Measurements from ENCODE around the gene ZDHHC14.
"Not testable (repeated sequence)": the region's sequence is repeated elsewhere in the genome, so short reads cannot be mapped to it uniquely, and the experiment has no call there.

The ZDHHC14 gene

DNA sequence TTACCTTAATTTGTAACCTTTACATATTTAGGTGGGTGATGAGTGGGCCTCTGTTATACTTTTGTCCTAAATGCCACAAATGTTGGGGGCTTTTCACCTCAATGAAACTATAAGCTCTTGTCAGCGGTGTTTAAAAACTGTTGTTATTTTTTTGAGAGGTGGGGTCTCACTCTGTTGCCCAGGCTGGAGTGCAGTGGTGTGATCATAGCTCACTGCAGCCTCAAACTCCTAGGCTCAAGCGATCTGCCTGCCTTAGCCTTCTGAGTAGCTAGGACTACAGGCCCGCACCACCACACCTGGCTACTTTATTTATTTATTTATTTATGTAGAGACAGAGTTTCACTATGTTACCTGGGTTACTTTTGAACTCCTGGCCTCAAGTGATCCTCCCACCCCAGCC is 66.7 kb downstream of the ZDHHC14 start:
- DNase-seq: no peak

DNA sequence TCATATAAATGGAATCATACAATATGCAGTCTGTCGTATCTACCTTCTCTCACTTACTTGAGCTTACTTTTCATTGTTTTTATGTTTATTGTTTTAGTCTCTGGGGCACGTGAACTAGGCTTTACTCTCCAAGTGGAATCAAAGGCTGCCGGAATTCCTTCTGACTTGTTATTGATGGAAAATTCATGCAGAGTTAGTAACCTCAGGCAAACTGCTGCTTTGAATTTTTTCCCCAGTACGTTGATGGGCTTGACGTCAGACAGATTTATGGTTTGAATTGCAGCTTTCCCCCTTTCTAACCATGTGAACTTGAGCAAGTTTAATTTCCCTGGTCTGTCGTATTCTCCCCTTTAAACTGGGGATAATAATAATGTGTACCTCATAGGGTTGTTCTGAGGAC is 68.6 kb downstream of the ZDHHC14 start:
- no peak for DNase-seq

DNA sequence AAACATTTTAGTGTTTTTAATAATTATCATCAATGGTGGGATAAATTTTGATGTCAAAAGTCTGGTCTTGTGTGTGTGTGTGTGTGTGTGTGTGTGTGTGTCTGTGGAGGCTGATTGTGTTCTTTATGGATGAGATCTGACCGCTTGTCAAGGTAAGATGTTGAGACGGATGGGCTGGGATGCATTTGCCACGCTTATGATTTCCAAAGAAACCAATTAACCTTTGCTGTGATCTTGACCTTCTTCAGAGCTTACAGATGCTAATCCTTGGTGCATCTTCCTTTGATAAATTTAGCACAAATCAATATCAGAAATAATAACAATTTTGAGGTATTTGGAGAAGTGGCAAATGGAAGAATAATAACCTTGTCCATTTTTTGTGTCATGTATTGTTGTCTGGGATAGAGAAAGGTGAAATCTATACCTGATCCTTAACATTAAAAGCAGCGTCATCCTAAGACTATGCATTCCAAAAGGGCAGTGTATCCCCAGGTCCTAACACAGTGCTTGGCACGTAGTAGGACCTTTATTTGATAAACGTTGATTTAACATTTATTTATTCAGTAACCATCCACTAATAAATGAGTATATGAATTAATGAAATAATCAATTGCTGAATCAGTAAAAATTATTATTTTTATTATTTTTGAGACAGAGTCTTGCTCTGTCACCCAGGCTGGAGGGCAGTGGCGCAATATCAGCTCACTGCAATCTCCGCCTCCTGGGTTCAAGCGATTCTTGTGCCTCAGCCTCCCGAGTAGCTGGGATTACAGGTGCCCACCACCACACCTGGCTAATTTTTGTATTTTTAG is 70.1 kb downstream of the ZDHHC14 start:
- no peak for DNase-seq

DNA sequence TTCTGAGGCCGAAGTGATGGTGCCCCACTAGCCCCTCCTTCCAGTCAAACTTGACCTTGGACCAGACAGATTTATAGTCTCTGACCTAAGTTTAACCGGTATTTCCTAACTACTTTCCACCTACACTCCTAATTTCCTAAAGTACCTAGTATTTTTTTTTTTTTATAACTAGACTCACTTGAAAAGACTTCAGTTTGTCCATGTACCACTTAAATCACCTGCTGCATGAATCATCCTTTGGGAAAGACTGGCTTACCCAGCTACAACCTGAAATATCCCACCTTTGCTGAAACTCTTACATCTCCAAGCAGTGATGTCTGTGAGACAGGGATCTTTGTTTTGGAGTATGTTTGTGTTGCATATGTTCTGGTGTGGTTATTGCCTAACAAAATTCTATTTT is 71.1 kb downstream of the ZDHHC14 start:
- DNase-seq: no peak

DNA sequence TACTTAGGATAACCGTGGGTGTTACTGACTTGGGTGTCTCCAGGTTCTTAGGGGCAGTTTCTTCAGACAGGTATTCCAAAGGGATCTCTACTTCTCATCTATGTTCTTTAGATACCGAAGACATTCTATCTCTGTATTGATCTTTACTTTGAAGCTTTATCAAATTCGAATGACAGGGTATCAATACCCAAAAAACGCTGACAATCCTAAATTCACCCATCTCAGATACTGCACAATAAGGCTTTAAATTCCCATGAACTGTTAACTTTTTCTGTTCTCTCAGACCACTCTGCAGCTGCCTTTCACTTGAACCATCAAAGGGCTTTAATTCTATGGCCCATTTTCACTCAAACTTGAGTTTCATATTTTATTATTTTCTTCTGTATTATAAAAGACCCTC is 72.1 kb downstream of the ZDHHC14 start:
- no peak for DNase-seq

DNA sequence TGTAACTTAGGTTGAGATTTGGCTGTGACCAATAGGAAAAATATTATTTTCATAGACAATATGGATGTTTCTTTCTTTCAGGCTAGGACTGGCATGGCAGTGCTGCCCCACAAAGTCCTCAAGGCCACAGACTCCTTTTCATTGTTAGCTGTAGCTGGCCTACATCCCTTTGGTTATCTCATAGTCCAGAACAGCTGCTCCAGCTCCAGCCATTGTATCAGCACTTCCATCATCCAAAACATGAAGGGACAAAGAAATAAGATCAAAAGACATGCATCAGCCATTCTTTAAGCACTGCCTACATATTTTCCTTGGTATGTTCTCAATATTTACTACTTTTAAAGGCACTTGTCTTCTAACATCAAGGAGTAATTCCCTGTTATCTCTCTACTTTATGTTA is 73.0 kb downstream of the ZDHHC14 start:
- no peak for DNase-seq

DNA sequence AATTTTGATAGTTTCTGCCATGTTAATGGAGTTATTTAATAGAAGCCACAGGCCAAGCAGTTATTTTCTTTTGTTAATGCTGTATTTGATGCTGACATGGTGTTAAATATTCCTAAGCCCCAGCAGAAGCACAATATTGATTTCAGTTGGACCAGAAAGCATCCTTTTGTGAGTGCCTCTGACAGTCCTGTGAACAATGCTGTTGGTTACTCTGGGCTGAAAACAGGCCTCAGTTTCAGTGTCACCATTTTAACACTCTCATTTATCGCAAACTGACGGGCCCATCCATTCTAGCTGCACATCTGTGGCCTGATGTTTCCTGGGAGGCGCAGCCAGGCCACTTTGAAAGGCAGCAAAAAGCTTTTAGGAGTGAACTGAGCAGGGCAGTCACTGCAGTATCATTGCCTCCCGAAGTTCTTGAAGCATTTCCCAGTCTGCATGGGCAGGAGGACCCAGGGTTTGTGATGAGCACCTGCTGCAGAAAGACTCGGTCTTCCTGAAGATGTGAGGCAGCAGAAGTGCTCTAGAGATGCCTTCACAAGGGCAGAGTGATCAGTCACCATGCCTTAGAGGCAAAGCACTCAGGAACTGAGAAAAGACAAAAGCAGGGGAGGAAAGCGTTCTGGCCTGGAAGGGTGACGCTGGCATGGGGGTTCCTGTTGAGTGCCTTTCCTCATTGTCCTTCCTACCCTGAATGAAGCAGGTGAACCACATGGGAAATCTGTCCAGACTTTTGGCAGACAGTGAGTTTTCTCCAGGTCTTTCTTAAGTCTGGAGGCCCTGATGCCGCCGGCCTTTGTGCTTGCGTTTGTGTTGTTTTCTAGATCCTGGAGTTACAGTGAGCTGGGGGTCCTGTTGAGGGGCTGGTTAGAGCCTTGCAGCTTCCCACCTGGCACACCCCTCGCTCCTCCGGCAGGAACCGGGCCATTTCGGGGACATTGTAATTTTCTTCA is 74.0 kb downstream of the ZDHHC14 start:
- DNase-seq: no peak

DNA sequence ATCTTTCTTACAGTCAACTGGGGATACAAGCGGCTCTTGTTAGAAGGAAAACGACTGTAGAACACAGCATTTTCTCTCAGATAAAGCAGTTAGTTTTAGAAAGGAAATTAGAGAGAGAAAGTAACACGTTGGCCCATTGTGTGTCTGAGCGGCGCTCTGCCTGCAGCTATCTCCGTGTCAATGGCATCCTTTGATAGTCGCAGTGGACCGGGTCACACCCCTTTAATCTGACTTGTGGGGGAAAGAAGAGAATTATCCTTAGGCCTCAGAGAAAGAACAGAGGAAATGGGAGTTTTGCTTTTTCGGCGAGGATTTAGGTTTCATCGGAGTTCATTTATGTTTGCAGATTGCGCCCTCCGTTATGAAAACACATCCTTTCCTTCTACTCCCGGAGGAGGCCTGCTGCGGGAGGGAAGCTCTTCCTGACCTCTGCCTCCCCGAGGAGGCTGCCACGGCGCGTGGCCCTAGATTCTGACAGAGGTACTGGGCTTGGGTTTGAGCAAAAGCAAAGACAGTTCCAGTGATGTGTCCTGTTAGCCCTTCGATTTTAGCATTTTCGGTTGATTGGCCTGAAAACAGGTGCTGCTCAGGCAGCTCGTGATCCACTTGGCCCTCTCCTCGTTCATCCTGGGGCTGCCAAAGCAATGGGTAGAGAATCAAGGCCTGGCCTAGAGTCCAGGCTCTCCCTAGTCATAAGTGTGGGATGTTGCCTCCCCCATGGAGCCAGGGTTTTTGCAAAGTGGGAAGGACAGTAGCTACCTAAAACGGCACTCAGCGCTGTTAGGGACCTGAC is 74.9 kb downstream of the ZDHHC14 start:
- DNase-seq: no peak

DNA sequence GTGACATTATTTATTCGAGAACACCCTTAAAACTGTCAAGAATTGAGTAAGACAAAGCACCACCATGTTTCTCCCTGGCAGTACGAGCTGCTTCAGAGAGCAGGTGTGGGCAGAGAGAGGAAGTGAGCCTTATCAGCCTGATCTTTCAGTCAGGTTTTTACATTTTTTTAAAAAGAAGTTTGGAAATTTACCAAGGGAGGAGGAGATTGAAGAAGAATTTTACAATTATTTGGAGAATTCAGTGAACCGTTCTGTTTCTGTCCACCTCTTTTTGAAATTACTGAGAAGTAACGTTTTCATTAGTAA is 75.5 kb downstream of the ZDHHC14 start:
- DNase-seq: no peak

DNA sequence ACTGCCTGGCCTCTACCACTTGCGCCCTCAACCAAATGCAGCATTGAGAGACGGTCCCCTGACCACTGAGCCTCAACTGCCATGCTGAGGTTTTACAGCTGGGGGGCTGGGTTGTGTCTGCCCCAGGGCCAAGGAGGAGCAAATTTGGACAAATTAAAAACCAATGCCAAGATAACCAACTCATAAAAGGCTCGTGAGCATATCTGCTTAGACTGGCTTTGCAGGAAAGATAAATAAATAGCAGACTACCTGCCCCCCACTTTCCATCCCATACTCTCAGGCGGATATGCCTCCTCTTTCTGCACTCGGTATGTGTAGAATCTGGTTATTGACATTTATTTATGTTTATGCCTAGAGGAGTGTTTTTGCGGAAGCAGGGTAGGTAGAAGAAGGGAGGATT is 76.8 kb downstream of the ZDHHC14 start:
- no peak for DNase-seq

DNA sequence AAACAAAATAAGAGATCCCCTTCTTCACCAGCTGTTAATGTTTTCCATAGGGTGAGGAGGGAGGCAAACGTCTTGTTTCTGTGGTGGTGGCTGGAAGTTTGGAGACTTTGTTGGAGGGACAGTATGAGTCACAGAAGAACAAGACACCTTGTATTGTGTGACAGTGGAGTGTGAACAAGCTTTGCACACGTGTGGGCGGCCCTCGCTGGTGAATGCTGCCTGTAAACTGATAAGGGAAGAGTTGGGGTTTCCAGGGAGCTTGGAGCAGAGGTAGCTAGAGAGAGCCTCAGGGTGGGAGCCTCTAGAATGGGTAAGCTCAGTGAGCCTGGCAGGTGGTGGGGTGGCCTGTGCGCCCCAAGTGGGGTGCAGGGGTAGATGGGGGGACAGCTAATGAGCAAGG is 78.3 kb downstream of the ZDHHC14 start:
- no peak for DNase-seq

DNA sequence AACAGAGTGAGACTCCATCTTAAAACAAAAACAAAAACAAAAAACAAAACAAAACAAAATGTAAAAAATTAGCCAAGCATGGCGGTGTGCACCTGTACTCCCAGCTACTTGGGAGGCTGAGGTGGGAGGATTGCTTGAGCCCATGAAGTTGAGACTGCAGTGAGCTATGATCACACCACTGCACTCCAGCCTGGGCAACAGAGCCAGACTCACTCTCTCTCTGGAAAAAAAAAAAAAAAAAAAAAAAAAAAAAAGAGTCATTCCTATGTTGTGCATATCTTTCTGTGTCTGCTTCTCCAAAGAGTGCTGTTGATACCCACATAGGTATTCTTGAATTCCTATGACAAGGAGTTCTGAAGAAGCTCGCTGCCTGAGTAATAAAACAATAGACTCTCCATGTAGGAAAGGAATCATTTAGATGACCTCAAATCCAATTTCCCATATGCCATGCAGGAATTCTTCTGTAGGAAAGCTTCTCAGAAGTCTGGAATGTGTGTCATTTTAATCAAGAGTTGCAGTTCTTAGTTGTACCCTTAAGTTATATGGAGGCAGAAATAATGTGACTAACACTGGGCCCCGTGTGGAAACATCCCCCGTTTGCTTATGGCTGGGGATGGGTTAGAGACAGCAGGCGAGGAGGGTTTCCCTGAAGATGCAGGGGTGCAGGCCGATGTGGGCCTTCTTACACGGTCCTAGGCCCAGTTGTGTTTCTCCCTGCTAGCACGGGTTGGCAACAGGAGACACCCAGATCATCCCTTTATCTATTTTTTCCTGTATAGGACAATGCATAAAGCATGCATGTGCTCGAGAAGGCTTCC is 79.4 kb downstream of the ZDHHC14 start:
- DNase-seq: no peak

DNA sequence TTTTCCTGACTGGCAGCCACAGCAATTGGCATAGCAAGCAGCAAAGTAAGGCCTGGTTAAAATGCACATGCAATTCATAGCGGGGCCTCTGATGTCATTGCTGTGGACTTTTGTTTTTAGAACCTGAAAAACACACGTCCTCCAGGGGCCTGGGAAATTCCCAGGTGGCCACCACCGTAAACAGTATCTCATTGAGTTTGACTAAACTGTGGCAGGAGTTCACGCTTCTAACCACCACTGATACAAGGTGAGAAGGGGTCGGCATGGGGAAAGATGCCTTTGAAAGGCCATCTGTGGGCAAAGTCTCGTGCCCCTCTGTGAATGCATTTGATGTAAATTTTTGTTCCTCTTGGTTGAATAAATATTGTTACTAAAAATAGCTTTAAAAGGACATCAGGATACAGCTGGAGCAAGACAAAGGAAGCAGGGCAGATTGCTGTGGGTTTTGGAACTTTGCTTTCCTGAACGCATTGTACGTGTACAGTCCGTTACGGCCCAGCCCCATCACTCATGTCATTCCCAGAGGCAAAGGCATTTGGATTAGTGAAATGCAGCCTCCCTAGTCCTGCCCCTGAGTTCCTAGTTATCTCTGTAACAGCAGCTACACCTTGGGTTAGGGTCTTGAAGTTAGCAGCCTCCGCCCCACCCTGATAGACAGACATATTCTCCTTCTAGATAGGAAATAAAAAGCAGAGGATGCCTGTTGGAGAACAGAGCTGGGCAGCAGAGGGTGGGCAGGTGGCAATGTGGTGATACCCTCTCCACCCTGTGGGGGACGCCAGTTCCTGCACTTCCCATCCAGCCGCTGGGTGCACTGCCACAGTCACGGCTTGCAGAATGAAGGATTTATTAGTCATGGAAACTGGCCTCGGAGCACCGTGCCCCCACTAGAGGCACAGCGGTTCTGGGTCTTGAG is 80.3 kb downstream of the ZDHHC14 start:
- no peak for DNase-seq

DNA sequence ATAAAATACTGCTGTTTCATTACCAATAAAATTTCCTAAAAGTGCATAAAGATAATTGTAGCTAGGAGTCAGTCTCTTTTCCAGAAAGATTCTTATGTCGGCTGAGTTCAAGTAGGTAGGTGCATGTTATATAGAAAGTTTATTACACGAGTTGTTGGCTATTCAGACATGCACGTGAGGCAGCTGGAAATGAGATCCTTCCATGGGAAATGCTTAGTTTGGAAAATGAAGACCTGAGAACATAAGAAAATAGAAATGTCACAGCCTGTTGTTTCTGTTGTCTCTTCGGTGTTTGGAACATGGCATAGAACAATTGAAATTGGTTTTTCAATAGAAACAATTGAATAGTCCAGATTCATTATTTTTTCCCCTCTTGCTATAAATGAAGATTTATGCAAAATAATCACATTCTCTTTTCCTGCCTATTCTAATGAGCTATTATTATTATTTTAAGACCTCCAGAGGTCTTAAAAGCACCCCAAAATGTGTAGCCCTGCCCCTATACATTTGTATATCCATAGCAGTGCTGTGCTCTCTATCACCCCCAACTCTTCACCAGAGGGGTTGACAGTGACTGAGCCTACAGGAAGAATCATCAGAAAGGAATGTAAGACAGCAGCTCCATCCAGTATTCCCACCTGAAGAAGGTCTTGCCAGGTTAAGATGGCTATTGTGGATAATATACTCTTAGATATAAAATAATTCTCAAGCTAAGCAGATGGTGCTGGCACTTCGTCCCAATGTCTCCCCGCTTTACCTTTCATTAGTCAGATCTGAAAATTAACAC is 82.2 kb downstream of the ZDHHC14 start:
- no peak for DNase-seq

DNA sequence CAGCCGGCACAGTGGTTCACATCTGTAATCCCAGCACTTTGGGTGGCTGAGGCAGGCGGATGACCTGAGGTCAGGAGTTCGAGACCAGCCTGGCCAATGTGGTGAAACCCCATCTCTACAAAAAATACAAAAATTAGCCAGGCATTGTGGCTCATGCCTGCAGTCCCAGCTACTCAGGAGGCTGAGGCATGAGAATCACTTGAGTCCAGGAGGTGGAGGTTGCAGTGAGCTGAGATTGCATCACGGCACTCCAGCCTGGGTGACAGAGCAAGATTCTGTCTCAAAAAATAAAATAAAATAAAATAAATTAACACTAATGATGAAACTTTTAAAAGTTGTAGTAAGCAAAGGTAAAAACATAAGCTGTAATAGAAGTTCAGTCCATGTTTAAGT is 82.7 kb downstream of the ZDHHC14 start:
- DNase-seq: not testable (repeated sequence)

DNA sequence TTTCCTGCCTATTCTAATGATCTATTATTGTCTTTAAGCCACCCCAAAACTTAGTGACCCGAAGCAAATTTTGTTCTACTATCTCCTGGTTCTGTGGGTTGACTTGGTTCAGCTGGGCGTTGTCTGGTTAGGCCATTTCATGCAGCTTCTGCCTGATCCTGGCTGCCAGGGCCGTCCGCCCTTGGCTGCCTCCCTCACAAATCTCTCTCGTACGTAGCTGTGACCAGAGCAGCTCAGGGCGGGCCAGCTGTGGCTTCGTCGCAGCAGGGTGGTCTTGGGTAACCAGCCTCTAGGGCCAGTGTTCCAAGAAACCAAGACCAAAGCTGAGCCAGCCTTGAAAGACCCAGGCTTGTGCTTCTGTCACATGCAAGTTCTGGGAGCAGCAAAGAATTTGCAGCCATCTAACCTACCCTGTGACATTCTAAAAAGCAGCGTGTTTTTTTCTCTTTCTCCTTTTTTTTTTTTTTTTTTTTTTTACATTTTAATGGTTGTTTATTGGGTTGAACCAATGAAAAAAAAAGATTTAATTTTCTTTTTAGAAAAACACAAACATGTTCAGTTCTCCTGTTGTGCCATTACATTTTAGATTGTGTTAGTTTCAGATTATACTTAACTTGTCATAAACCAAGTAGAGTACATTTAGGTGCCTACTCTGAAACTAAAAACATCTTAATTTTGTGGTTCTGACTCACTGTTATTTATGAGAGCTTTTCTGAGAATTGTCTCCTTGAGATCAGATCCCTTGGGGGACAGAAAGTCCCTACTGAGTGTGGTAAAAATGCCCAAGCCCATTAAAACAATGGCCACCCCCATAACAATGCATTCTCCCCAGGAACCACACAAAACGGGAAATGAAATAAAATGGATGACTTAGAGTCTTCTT is 83.9 kb downstream of the ZDHHC14 start:
- no peak for DNase-seq

DNA sequence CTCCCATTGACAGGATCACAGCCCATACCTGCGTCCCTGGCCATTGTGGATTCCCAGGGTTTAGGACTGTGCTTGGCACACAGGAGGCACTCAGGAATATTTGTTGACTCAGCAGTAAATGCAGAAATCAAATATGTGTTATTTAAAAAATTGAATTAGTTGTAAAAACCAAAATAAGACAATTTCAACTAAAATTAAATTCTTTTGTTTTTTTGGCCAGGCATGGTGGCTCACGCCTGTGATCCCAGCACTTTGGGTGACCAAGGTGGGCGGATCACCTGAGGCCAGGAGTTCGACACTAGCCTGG is 85.3 kb downstream of the ZDHHC14 start:
- DNase-seq: no peak

DNA sequence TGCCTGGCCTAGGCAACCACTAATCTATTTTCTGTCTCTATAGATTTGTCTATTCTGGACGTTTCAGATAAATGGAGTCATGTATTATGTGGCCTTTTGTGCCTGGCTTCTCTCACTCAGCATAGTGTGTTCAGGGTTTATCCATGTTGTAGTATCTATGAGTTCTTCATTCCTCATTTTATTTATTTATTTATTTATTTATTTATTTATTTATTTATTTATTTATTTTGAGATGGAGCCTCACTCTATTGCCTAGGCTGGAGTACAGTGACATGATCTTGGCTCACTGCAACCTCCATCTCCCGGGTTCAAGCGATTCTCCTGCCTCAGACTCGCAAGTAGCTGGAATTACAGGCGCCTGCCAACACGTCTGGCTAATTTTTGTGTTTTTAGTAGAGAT is 86.3 kb downstream of the ZDHHC14 start:
- DNase-seq: not testable (repeated sequence)

DNA sequence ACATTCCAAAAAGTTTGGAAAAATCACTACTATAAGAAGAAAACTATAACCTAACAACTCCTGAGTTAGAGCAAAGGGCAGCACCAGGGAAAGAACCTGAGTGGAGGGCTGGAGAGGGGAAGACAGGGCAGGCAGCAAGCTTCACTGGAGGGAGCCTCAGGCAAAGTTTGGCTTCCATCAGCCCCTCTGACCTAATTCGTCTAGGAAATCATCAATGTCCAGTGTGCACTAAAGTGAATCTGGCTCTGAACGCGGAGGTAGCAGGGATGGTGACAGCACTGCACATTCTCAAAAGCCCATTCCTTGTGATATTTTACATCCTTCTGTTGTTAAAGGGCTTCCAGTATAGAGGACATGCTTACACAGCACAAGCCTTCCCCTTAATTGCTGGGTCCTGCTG is 87.1 kb downstream of the ZDHHC14 start:
- DNase-seq: no peak

DNA sequence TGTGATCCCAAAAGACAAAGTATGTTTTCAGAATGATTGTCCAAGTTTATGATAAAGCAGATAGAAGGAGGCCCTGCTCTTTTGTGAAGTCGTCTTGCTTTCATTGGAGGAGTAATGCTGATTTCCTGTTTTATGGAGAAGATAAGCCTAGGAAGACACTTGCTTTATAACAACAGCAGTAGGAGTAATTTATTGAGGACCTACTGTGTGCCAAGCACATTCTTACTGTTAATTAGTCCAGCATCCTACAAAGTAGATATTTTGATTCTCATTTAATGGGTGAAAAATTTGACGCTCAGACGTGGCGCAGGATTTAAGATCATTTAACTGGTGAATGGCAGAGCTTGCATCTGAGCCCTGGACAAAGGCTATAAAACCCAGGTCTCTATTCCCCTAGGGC is 87.6 kb downstream of the ZDHHC14 start:
- DNase-seq: no peak

All from right forelimb (tissue), 1 donor.